Tibial nerve (tissue), 4 donors: ENCODE data around the gene KRT16. TPM values are rescaled to one million over a fixed set of nuclear protein-coding genes. Genes with fewer than 3 reads are reported as not detected.

ENCODE experiments used
- DNase-seq, 2 donors: peaks; one replicate each; pipeline ENCODE4 v3.0.0-alpha.2; 2019; ENCODE audit warnings: low spot score in 2 of 2
- H3K27ac ChIP-seq, 4 donors: fragments of 200-600 bp; sonication (generic) in 3 of 4; one replicate each; pipeline ENCODE4 v1.5.1; 2017 to 2019; ENCODE audit warnings: mild to moderate bottlenecking in 1 of 4
- H3K27me3 ChIP-seq, 2 donors: fragments of 200-600 bp; sonication (generic) in 1 of 2; one replicate each; pipeline versions ENCODE4 v1.5.1 to v1.6.0; 2017 to 2019
- H3K36me3 ChIP-seq, 3 donors: fragments of 200-600 bp; sonication (generic); one replicate each; pipeline ENCODE4 v1.5.1; 2018 to 2019
- H3K4me1 ChIP-seq, 4 donors: fragments of 200-600 bp; sonication (generic) in 3 of 4; one replicate each; pipeline ENCODE4 v1.5.1; 2017 to 2019
- H3K4me3 ChIP-seq, 4 donors: fragments of 200-600 bp; sonication (generic) in 3 of 4; one replicate each; pipeline ENCODE4 v1.5.1; 2017 to 2019; ENCODE audit warnings: mild to moderate bottlenecking in 1 of 4, moderate library complexity in 1 of 4
- H3K9me3 ChIP-seq, 4 donors: fragments of 200-600 bp; sonication (generic) in 3 of 4; one replicate each; pipeline ENCODE4 v1.5.1; 2017 to 2019
- EP300 ChIP-seq, 2 donors: sonication (generic); formaldehyde crosslinking; IDR thresholded peaks; one replicate each; pipeline ENCODE4 v1.6.1; 2017; ENCODE audit warnings: antibody characterized with exemption in 2 of 2, mild to moderate bottlenecking in 1 of 2
- POLR2A ChIP-seq, 2 donors: fragments of 450-650 bp; IDR thresholded peaks; one replicate each; pipeline ENCODE4 v1.6.1; 2017; ENCODE audit warnings: antibody characterized with exemption in 2 of 2, mild to moderate bottlenecking in 2 of 2, moderate library complexity in 2 of 2
- WGBS, 2 donors: methylation state at CpG; one replicate each; pipeline ENCODE4 v1.1.5; 2018; 5-methylcytosine and 5-hydroxymethylcytosine counted together
- total RNA-seq, 4 donors: library from RNA; depleted of rRNA; stranded (reverse); fragments of >200 nt; gene quantifications; one replicate each; pipeline ENCODE4 v1.1.0, GENCODE V29; 2016
- TF ChIP-seq, protein P1 (sequence below), 5 experiments: fragments of 200-600 bp in 3 of 5; fragments of 450-650 bp in 2 of 5; sonication (generic) in 3 of 5; IDR thresholded peaks; one replicate each; pipeline ENCODE4 v1.5.1; 2016 to 2019; ENCODE audit warnings: antibody characterized with exemption in 5 of 5, mild to moderate bottlenecking in 3 of 5, moderate library complexity in 2 of 5

KRT16 gene
- total RNA-seq, 4 donors from 2014 or later = 2.4 to 12.6 (median 6.6) TPM; not detected in 1

DNA sequence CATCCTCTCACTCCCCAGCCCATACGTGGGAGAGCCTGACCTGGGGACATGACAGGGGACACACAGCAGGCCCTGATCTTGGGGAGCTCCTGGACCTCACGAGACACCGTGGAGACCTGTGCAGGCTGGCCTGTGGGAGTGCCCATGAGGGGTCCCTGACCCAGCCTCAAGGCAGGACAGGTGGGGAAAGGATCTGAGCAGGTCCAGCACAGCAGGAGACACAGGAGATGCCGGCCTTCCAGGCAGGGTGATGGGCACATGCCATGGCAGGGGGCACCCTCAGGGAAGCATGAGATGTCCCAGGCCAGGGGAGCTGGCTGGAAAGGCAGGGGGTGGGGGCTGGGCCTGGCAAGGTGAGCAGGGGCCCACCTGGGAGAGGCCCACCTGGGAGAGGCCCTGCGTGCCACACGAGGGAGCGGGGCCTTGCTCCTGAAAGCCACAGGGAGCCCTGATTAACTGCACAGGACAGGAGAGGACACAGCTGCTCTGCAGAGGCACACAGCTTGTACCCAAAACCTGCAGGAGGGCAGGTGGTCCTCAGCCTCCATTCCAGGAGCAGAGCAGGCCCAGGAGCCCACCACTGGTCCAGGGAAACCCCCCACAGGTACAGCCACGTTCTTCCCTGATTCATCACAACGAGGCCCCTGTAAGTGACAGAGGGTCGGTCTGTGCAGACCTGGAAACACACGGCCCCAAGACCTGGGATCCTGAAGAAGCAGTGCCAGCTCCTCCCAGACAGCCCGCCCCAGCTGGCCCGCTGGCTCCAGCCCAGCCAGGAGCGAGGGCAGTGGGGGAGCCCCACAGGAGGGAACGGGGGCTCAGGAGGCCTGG is 38.4 kb upstream of the KRT16 start:
- Histone ChIP-seq H3K4me1 (peaks cover 0 to 59% (median 15%) of the 10 kb centered on the region in 4 donors), H3K36me3 (no peaks in the 10 kb centered on the region), H3K27ac (peak overlapping the region; percentile 60 to 82 (median 75)), H3K27me3 (no peaks in the 10 kb centered on the region), H3K9me3 (no peaks in the 10 kb centered on the region), H3K4me3 (no peak overlapping the region)
- WGBS, 2 donors = 75 to 80% methylated on average over 10 to 15 of the region's 15 CpGs
- no peak for DNase-seq
- TF ChIP-seq, protein P1, sequence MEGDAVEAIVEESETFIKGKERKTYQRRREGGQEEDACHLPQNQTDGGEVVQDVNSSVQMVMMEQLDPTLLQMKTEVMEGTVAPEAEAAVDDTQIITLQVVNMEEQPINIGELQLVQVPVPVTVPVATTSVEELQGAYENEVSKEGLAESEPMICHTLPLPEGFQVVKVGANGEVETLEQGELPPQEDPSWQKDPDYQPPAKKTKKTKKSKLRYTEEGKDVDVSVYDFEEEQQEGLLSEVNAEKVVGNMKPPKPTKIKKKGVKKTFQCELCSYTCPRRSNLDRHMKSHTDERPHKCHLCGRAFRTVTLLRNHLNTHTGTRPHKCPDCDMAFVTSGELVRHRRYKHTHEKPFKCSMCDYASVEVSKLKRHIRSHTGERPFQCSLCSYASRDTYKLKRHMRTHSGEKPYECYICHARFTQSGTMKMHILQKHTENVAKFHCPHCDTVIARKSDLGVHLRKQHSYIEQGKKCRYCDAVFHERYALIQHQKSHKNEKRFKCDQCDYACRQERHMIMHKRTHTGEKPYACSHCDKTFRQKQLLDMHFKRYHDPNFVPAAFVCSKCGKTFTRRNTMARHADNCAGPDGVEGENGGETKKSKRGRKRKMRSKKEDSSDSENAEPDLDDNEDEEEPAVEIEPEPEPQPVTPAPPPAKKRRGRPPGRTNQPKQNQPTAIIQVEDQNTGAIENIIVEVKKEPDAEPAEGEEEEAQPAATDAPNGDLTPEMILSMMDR (IDR thresholded peaks at IDR 0.05) = no peak
- TF ChIP-seq POLR2A (IDR thresholded peaks at IDR 0.05) (no peak), EP300 (IDR thresholded peaks at IDR 0.05) (no peak)

DNA sequence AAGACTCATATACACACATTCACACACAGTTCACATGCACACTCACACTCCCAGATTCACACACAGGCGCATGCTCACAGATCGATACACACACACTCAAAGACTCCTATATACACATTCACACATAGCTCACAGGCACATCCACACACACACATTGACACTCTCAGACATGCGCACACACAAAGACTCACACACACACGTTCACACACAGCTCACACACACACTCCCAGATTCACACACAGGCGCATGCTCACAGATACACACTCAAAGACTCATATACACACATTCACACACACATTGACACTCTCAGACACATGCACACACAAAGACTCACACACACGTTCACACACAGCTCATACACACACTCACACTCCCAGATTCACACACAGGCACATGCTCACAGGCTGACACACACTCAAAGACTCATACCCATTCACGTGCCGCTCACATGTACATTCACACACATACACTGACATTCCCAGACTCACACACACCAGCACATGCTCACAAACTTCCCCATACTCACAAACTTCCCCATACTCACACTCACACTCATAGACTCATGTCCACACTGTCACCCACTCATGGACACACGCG is 37.5 kb upstream of the KRT16 start:
- no peak for TF ChIP-seq EP300 (IDR thresholded peaks at IDR 0.05)
- TF ChIP-seq POLR2A (IDR thresholded peaks at IDR 0.05) = no peak
- TF ChIP-seq, protein P1 (IDR thresholded peaks at IDR 0.05) = no peak
- Histone ChIP-seq H3K9me3 (no peaks in the 10 kb centered on the region), H3K27me3 (no peaks in the 10 kb centered on the region), H3K27ac (peak overlapping the region in 2 of 4 donors; percentile 76 to 82), H3K36me3 (no peaks in the 10 kb centered on the region), H3K4me3 (no peak overlapping the region), H3K4me1 (peaks cover 0 to 59% (median 17%) of the 10 kb centered on the region in 4 donors)
- DNase-seq = no peak
- 94 to 96% methylated on average over 10 of the region's 10 CpGs for WGBS, 2 donors

DNA sequence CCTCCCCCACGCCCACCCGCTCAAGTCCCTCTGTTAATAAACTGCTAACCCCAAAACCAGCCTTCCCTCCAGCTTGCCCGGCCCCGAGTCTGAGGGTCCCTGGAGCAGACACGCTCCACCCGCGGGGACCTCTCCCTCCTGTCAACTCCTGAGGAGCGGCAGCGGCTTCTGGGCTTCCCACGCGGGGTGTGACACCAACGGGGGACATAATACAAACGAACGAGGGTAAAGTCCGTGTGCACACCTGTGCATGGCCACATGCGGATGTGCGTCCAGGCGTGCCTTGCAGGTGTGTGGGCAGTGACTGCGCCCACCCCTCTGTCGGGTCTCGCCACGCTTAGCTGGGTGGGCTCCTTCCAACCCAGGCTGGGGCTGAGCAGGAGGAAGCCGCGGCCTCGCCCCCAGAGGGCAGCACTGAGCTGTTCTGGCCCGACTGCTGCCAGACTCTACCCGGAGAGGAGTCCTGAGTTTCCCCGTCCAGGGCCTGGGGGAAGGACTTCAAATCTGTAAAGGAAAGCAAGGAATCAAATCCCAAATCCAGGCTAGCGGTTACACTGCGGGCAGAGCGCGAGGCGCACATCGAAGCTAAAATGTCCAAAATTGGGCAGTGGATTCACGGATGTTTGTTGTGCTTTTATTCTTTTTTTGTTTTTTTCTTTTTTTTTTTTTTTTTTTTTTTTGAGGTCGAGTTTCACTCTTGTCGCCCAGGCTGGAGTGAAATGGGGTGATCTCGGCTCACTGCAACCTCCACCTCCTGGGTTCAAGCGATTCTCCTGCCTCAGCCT is 36.0 kb upstream of the KRT16 start:
- Histone ChIP-seq H3K36me3 (no peaks in the 10 kb centered on the region), H3K4me1 (peaks cover 0 to 50% (median 17%) of the 10 kb centered on the region in 4 donors), H3K27me3 (no peaks in the 10 kb centered on the region), H3K9me3 (no peaks in the 10 kb centered on the region), H3K4me3 (peak overlapping the region; percentile 28 to 50 (median 39)), H3K27ac (peak overlapping the region; percentile 30 to 82 (median 64))
- peak; percentile 70 to 78 for DNase-seq
- TF ChIP-seq POLR2A (IDR thresholded peaks at IDR 0.05) (no peak), EP300 (IDR thresholded peaks at IDR 0.05) (peak in 1 of 2 donors; percentile 48)
- TF ChIP-seq, protein P1 (IDR thresholded peaks at IDR 0.05) = peak; percentile 94 to 98 (median 97)
- 5 to 6% methylated on average over 35 to 38 of the region's 39 CpGs for WGBS, 2 donors

DNA sequence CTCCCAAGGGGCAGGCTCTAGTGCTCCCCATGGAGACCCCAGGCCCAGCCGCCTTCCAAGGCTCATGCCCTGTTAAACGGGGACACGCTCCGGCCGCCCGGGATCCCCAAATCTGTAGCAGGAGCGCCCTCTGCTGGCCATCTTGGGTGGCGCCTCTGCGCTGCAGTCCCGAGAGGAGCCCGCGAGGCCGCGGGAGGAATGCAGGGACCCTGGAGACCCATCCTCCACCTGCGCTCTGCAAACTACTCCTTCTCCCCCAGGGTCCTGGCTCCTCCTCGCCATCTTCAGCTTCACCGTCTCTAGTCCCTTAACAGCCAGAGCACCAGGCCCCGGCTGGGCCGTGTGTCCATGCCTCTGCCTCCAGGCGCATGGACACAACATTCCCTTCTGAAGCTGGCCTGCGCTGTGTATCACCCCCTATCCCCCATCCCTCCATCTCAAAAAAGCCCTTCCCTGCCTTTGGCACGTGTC is 35.4 kb upstream of the KRT16 start:
- peak overlapping the region; percentile 30 to 82 (median 64) for H3K27ac ChIP-seq
- H3K4me3 ChIP-seq = peak overlapping the region; percentile 28 to 50 (median 39)
- no peaks in the 10 kb centered on the region for H3K9me3 ChIP-seq
- H3K27me3 ChIP-seq = no peaks in the 10 kb centered on the region
- 1 to 2% methylated on average over 21 to 22 of the region's 22 CpGs for WGBS, 2 donors
- peaks cover 0 to 50% (median 17%) of the 10 kb centered on the region in 4 donors for H3K4me1 ChIP-seq
- TF ChIP-seq EP300 (IDR thresholded peaks at IDR 0.05) = no peak
- TF ChIP-seq, protein P1 (IDR thresholded peaks at IDR 0.05) = peak; percentile 94 to 99 (median 97)
- no peak for TF ChIP-seq POLR2A (IDR thresholded peaks at IDR 0.05)
- peak; percentile 93 to 96 for DNase-seq
- no peaks in the 10 kb centered on the region for H3K36me3 ChIP-seq
